ENCODE measurements around the gene HTR1A.

DNA sequence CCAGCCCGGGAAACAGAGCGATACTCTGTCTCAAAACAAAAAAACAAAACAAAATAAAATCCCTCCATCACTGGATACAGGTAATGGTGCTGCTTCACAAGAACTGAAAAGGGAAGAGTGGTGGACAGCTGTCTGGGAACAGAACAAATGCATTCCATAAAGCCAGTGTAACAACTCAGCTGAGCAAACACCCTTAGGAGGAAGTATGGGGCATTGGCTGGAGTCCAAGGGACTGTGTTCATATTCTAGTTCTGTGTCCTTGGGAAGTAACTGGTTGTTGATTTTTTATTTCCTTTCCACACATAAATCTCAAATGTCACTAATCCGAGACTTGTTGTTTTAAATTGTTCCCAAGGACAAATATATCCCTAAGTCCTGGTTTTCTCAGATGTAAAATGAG is 38.3 kb downstream of the HTR1A start:
- TF ChIP-seq POLR2AphosphoS2 (conservative IDR thresholded peaks at IDR 0.05; ENCODE audit: low read length) (no peak), POLR2A (IDR thresholded peaks at IDR 0.05; ENCODE audit: low read length) (no peak), KDM5A (IDR thresholded peaks at IDR 0.05) (no peak), RFX5 (IDR thresholded peaks at IDR 0.05) (no peak), FOSL2 (IDR thresholded peaks at IDR 0.05) (no peak), FOSL2 (CRISPR knock-in tag; IDR thresholded peaks at IDR 0.05) (no peak), RCOR1 (IDR thresholded peaks at IDR 0.05; ENCODE audit: low read depth, low read length) (no peak), NR3C1 (IDR thresholded peaks at IDR 0.05) (no peak), MAFK (IDR thresholded peaks at IDR 0.05; ENCODE audit: partially characterized antibody) (no peak), ZC3H11A (IDR thresholded peaks at IDR 0.05) (no peak), EP300 (IDR thresholded peaks at IDR 0.05) (no peak)
- TF ChIP-seq, protein P1, sequence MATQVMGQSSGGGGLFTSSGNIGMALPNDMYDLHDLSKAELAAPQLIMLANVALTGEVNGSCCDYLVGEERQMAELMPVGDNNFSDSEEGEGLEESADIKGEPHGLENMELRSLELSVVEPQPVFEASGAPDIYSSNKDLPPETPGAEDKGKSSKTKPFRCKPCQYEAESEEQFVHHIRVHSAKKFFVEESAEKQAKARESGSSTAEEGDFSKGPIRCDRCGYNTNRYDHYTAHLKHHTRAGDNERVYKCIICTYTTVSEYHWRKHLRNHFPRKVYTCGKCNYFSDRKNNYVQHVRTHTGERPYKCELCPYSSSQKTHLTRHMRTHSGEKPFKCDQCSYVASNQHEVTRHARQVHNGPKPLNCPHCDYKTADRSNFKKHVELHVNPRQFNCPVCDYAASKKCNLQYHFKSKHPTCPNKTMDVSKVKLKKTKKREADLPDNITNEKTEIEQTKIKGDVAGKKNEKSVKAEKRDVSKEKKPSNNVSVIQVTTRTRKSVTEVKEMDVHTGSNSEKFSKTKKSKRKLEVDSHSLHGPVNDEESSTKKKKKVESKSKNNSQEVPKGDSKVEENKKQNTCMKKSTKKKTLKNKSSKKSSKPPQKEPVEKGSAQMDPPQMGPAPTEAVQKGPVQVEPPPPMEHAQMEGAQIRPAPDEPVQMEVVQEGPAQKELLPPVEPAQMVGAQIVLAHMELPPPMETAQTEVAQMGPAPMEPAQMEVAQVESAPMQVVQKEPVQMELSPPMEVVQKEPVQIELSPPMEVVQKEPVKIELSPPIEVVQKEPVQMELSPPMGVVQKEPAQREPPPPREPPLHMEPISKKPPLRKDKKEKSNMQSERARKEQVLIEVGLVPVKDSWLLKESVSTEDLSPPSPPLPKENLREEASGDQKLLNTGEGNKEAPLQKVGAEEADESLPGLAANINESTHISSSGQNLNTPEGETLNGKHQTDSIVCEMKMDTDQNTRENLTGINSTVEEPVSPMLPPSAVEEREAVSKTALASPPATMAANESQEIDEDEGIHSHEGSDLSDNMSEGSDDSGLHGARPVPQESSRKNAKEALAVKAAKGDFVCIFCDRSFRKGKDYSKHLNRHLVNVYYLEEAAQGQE (IDR thresholded peaks at IDR 0.05), result no peak
- TF ChIP-seq, protein P2, sequence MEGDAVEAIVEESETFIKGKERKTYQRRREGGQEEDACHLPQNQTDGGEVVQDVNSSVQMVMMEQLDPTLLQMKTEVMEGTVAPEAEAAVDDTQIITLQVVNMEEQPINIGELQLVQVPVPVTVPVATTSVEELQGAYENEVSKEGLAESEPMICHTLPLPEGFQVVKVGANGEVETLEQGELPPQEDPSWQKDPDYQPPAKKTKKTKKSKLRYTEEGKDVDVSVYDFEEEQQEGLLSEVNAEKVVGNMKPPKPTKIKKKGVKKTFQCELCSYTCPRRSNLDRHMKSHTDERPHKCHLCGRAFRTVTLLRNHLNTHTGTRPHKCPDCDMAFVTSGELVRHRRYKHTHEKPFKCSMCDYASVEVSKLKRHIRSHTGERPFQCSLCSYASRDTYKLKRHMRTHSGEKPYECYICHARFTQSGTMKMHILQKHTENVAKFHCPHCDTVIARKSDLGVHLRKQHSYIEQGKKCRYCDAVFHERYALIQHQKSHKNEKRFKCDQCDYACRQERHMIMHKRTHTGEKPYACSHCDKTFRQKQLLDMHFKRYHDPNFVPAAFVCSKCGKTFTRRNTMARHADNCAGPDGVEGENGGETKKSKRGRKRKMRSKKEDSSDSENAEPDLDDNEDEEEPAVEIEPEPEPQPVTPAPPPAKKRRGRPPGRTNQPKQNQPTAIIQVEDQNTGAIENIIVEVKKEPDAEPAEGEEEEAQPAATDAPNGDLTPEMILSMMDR (IDR thresholded peaks at IDR 0.05), result no peak
- TF ChIP-seq, protein P3, sequence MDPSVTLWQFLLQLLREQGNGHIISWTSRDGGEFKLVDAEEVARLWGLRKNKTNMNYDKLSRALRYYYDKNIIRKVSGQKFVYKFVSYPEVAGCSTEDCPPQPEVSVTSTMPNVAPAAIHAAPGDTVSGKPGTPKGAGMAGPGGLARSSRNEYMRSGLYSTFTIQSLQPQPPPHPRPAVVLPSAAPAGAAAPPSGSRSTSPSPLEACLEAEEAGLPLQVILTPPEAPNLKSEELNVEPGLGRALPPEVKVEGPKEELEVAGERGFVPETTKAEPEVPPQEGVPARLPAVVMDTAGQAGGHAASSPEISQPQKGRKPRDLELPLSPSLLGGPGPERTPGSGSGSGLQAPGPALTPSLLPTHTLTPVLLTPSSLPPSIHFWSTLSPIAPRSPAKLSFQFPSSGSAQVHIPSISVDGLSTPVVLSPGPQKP (IDR thresholded peaks at IDR 0.05; ENCODE audit: low read depth, low read length), result no peak
- TF ChIP-seq, protein P4, sequence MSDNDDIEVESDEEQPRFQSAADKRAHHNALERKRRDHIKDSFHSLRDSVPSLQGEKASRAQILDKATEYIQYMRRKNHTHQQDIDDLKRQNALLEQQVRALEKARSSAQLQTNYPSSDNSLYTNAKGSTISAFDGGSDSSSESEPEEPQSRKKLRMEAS (IDR thresholded peaks at IDR 0.05), result no peak

All from A549 (cell line).